ENCODE data around the gene TNS1. TPM values are rescaled to one million over a fixed set of nuclear protein-coding genes. Genes with fewer than 3 reads are reported as not detected.

Gene TNS1
- total RNA-seq, 1 donor from 2014 or later: 0.13 TPM

DNA sequence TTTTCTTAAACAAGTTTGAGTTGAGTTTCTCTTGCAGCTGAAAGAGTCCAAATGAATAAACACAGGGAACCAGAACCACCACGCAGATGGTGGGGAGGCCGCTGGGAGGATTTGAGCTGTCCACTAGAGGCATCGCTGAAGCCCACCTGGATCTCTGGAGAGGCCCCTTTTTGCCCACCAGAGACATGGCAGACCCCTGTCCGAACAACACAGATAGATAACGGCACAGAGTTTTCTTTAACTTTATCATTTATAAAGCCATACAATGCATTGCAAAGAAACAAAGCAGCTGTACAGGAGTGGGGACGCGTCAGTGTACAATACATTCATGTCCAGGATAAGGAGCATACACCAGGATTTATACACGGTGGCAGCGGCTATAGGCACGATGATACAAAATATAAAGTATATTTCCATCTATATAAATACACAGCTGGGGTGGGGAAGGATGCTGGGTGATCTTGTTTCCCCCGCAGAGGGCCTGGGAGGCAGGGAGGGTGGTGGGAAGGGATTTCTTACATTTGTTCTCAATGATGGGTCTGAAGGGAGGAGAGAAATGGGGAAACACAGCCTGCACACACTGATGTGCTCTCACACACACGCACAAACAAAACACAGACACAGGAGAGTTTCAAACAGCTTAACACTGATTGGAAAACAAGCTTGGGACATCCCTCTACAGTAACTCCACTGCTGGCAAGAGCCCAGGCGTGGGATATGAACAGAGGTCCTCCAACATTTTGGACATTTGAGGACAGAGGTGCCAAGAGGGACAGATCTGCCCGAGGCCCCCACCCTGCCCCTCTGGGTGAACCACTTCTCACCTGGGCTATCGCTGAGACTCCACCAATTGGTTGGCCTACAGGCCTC is 203.0 kb downstream of the TNS1 start:
- TF ChIP-seq, protein P1, sequence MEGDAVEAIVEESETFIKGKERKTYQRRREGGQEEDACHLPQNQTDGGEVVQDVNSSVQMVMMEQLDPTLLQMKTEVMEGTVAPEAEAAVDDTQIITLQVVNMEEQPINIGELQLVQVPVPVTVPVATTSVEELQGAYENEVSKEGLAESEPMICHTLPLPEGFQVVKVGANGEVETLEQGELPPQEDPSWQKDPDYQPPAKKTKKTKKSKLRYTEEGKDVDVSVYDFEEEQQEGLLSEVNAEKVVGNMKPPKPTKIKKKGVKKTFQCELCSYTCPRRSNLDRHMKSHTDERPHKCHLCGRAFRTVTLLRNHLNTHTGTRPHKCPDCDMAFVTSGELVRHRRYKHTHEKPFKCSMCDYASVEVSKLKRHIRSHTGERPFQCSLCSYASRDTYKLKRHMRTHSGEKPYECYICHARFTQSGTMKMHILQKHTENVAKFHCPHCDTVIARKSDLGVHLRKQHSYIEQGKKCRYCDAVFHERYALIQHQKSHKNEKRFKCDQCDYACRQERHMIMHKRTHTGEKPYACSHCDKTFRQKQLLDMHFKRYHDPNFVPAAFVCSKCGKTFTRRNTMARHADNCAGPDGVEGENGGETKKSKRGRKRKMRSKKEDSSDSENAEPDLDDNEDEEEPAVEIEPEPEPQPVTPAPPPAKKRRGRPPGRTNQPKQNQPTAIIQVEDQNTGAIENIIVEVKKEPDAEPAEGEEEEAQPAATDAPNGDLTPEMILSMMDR (IDR thresholded peaks at IDR 0.05): no peak
- Mint-ChIP-seq H3K36me3 (ENCODE audit: low read depth) (no peaks in the 10 kb centered on the region), H3K27ac (peak overlapping the region; percentile 6), H3K27me3 (no peaks in the 10 kb centered on the region), H3K4me1 (peaks cover 17% of the 10 kb centered on the region), H3K4me3 (no peak overlapping the region), H3K9me3 (no peaks in the 10 kb centered on the region)
- ChIA-PET CTCF (interaction anchor here (1.5 to 3.0 kb wide), 2 partner anchors 10 to 14 kb away, joined by 7 to 14 read pairs; no protein-coding TSS in a partner anchor), POLR2A (no interaction called here)
- DNase-seq (no peak), ATAC-seq (ENCODE audit: low read depth) (no peak)
- intact Hi-C loops (cut with micrococcal nuclease): no loop called here

DNA sequence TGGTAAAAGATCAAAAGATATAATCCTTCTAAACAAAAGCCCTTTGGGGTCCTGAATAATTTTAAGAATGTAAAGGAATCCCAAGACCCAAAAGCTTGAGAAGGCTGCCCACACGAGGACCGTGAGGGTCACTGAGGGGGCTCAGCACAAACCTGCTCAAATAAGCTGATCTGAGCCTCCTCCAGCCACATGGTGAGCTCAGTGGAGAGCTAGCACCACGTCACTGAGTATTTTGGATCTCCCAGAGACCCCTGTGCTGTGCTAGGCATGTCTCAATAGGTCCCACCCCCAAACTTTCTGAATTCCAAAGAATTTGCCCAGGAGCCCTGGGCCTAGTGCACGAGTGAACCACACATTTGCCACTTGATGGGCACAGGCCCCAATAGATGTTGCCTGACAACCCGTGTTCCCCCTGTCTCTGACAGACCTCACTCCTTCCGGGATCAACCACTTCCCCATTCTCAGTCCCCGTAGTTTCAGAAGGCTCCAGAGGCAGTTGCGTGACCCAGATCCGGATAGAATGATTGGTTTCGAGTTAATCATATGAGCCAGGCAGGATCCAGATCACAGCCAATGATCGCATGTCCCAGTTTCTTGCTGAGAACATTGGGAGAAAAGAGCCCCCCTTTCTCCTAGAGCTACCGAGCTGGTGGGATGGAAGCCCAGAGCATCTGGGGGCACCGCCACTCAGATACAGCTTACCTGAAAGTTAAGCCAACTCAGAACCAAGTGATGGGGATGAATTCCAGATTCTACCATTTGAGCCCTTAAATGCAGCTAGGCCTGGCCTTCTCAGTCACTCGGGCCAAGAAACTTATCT is 203.8 kb downstream of the TNS1 start:
- ChIA-PET POLR2A (no interaction called here), CTCF (interaction anchor here (1.5 to 3.0 kb wide), 2 partner anchors 9 to 13 kb away, joined by 7 to 14 read pairs; no protein-coding TSS in a partner anchor)
- ATAC-seq (ENCODE audit: low read depth) (peak; percentile 95), DNase-seq (no peak)
- Mint-ChIP-seq H3K9me3 (no peaks in the 10 kb centered on the region), H3K4me1 (peaks cover 17% of the 10 kb centered on the region), H3K4me3 (no peak overlapping the region), H3K27ac (peak overlapping the region; percentile 61), H3K36me3 (ENCODE audit: low read depth) (no peaks in the 10 kb centered on the region), H3K27me3 (no peaks in the 10 kb centered on the region)
- TF ChIP-seq, protein P1 (IDR thresholded peaks at IDR 0.05): no peak
- intact Hi-C loops (cut with micrococcal nuclease): no loop called here

DNA sequence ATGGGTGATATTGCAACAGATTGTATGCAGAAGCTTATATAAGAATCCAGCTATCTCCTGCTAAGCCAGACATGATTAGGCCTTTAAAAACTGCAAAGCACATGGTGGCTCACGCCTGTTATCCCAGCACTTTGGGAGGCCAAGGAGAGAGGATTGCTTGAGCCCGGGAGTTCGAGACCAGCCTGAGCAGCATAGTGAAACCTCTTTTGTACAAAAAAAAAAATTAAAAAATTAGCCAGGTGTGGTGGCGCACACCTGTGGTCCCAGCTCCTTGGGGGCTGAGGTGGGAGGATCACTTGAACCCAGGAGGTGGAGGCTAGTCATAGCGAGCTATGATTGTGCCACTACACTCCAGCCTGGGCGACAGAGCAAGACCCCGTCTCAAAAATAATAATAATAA is 204.6 kb downstream of the TNS1 start:
- Mint-ChIP-seq H3K27ac (no peak overlapping the region), H3K4me3 (no peak overlapping the region), H3K36me3 (ENCODE audit: low read depth) (no peaks in the 10 kb centered on the region), H3K4me1 (peaks cover 17% of the 10 kb centered on the region), H3K9me3 (no peaks in the 10 kb centered on the region), H3K27me3 (no peaks in the 10 kb centered on the region)
- intact Hi-C loops (cut with micrococcal nuclease): no loop called here
- CTCF ChIA-PET: interaction anchor here (1.5 to 3.0 kb wide), 2 partner anchors 9 to 12 kb away, joined by 7 to 14 read pairs; no protein-coding TSS in a partner anchor
- ATAC-seq (ENCODE audit: low read depth) (no peak), DNase-seq (no peak)
- TF ChIP-seq, protein P1 (IDR thresholded peaks at IDR 0.05): no peak
- POLR2A ChIA-PET: no interaction called here

DNA sequence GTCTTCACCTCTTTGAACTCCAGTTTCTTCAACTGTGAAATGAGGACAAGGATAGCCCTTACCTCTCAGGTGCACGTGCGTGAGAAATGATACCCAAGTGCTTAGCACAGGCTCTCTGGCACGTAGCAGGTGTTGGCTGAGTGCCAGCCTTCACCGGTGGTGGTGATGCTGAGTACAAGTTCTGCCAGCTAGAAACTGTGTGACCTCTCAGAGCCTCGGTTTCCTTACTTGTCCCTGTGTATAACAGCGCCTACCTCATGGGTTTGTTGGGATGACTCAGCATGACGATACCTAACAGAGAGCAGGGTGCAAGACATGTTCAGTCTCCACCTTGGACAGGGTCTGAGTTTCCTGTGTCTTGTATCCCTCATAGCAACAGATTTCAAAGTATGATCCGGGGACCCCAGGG is 205.1 kb downstream of the TNS1 start:
- CTCF ChIA-PET: interaction anchor here (3.0 kb wide), 1 partner anchor 12 kb away, joined by 14 read pairs; no protein-coding TSS in a partner anchor
- TF ChIP-seq, protein P1 (IDR thresholded peaks at IDR 0.05): no peak
- Mint-ChIP-seq H3K9me3 (no peaks in the 10 kb centered on the region), H3K36me3 (ENCODE audit: low read depth) (no peaks in the 10 kb centered on the region), H3K27me3 (no peaks in the 10 kb centered on the region), H3K4me1 (peaks cover 17% of the 10 kb centered on the region), H3K27ac (no peak overlapping the region), H3K4me3 (no peak overlapping the region)
- ATAC-seq (ENCODE audit: low read depth): no peak
- POLR2A ChIA-PET: no interaction called here
- no peak for DNase-seq
- intact Hi-C loops (cut with micrococcal nuclease): no loop called here

DNA sequence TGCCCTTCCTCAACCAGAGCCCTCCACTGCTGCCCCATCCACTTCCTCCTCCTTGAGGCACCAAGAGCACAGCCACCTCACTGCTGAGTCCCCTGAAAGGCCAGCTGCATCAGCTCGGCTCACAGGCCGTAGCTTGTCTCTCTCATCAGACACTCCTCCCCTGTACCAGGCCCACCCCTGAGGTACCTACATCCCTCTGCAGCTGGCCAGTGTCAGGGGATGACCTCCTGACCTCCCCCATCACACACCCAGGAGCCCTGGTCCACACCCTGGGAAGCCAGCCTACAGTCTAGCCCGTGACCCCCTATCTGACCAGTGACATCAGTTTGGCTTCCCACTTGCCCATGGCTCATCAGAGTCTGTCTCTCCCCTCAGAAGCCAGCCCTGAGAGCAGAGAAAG is 205.6 kb downstream of the TNS1 start:
- Mint-ChIP-seq H3K36me3 (ENCODE audit: low read depth) (no peaks in the 10 kb centered on the region), H3K27ac (no peak overlapping the region), H3K27me3 (no peaks in the 10 kb centered on the region), H3K9me3 (no peaks in the 10 kb centered on the region), H3K4me1 (peaks cover 17% of the 10 kb centered on the region), H3K4me3 (no peak overlapping the region)
- POLR2A ChIA-PET: no interaction called here
- DNase-seq (no peak), ATAC-seq (ENCODE audit: low read depth) (no peak)
- TF ChIP-seq, protein P1 (IDR thresholded peaks at IDR 0.05): no peak
- intact Hi-C loops (cut with micrococcal nuclease): no loop called here
- CTCF ChIA-PET: no interaction called here

Measured in activated B cell treated with CpG ODN at 0.5 μM for 24 hours (primary cell).